ENCODE data around the gene RAD23B.

Gene RAD23B

GRCh38 chr9:107281922-107282667 is 984 bp upstream of the RAD23B start:
- Histone ChIP-seq H3K27ac (ENCODE audit: low read depth, low read length) (peak overlapping the region; percentile 84), H3K27me3 (ENCODE audit: control insufficient read depth in 1 of 2, insufficient read depth in 2 of 2, low read length in 2 of 2) (no peaks in the 10 kb centered on the region), H3K9ac (ENCODE audit: low read length) (peak overlapping the region; percentile 80), H3K9me3 (ENCODE audit: low read length) (no peaks in the 10 kb centered on the region), H3K36me3 (ENCODE audit: insufficient read depth, low read length) (no peaks in the 10 kb centered on the region), H3K4me1 (ENCODE audit: insufficient read depth, low read length) (peaks cover 28% of the 10 kb centered on the region), H3K4me3 (ENCODE audit: low read depth in 1 of 2, low read length in 2 of 2) (peak overlapping the region; percentile 49 to 57)

DNA sequence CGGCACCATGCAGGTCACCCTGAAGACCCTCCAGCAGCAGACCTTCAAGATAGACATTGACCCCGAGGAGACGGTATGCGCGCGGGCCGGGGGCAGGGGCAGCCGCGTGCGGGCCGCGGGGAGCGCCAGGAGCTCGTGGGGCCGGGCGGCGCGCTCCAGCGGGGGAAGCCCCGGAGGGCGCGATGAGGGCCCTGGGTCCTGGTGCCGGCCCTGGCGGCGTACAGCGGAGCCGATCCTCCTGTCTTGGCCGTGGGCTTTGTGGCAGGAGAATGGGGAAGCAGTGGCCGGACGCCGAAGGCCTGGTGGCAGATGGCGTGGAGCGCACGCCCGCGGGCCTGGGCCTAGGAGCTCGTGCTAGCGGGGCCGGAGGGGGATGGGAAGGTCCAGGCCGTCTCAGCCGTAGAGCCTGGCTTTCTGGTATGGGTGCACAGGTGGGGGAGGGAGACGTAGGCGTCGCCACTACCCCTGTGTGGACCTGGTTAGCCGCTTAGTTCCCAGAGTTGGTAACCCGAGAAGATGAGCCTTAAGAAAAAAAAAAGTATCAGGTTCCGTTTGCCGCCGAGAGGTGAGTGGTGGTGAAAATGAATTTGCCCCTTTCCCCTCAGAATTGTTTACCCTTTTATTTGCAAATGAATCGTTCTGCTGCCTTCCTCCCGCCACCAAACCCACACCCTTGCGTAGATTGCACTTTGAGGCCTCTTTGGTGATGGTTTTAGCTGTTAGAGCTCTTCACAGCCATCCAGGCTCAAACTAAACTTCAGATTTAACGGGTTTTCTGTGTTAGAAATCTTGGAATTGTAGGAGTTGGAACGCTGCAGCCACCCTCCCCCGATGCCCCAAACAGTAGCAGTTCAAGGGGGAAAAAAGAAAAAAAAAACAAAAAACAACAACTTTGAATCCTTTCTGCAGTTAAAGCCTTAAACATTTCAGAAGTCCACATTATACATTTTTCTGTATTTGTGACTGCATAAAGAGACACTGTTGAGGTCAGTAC is 841 bp downstream of the RAD23B start:
- H3K9me3 ChIP-seq (ENCODE audit: low read length): no peaks in the 10 kb centered on the region
- peak overlapping the region; percentile 82 for H3K27ac ChIP-seq (ENCODE audit: low read depth, low read length)
- H3K4me3 ChIP-seq (ENCODE audit: low read depth in 1 of 2, low read length in 2 of 2): peak overlapping the region; percentile 66 to 95
- H3K4me1 ChIP-seq (ENCODE audit: insufficient read depth, low read length): peaks cover 37% of the 10 kb centered on the region
- no peaks in the 10 kb centered on the region for H3K36me3 ChIP-seq (ENCODE audit: insufficient read depth, low read length)
- peak overlapping the region; percentile 83 for H3K9ac ChIP-seq (ENCODE audit: low read length)
- H3K27me3 ChIP-seq (ENCODE audit: control insufficient read depth in 1 of 2, insufficient read depth in 2 of 2, low read length in 2 of 2): no peaks in the 10 kb centered on the region

DNA sequence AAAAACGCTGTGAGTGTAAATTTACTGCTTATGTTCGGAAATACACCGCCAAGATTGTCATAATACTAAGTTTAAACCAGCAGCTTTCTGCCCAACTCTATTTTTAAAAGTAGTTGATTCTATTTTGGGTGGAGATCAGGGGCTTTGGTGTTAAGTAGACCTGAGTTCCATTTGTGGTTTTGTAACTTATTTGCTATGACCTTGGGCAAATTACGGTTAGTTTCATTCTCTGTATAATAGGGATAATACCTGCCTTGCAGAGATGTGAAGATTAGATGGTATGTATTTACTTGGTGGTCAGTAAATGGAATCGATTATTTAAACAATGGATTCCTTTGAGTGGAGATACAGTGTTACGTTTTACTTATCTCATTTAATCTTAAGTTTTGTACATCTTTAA is 1.6 kb downstream of the RAD23B start:
- peaks cover 38% of the 10 kb centered on the region for H3K4me1 ChIP-seq (ENCODE audit: insufficient read depth, low read length)
- H3K36me3 ChIP-seq (ENCODE audit: insufficient read depth, low read length): no peaks in the 10 kb centered on the region
- H3K27me3 ChIP-seq (ENCODE audit: control insufficient read depth in 1 of 2, insufficient read depth in 2 of 2, low read length in 2 of 2): no peaks in the 10 kb centered on the region
- H3K9me3 ChIP-seq (ENCODE audit: low read length): no peaks in the 10 kb centered on the region
- peak overlapping the region; percentile 82 for H3K27ac ChIP-seq (ENCODE audit: low read depth, low read length)
- H3K9ac ChIP-seq (ENCODE audit: low read length): peak overlapping the region; percentile 83
- H3K4me3 ChIP-seq (ENCODE audit: low read depth in 1 of 2, low read length in 2 of 2): peak overlapping the region; percentile 66 to 95

DNA sequence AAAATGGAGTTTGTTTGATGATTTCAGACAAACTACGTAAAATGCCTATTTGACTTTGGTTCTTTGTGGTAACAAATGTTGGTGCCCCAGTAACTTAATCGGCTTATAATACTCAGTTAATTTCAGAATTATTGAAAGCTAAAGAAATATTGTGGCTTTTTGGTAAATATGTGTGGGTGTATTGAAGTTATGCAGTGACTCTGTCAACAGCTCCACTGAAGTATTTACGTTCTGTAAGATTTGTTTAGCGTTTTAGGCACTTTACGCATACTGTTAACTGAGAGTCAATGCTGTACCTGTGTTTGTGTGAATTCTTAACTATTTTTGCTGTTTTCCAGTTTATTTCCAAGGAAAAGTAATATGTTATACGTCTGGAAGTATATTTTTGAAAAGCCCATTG is 2.2 kb downstream of the RAD23B start:
- H3K9me3 ChIP-seq (ENCODE audit: low read length): no peaks in the 10 kb centered on the region
- H3K4me1 ChIP-seq (ENCODE audit: insufficient read depth, low read length): peaks cover 44% of the 10 kb centered on the region
- H3K36me3 ChIP-seq (ENCODE audit: insufficient read depth, low read length): no peaks in the 10 kb centered on the region
- peak overlapping the region; percentile 83 for H3K9ac ChIP-seq (ENCODE audit: low read length)
- no peak overlapping the region for H3K27ac ChIP-seq (ENCODE audit: low read depth, low read length)
- peak overlapping the region in 1 of 2 donors; percentile 95 for H3K4me3 ChIP-seq (ENCODE audit: low read depth in 1 of 2, low read length in 2 of 2)
- H3K27me3 ChIP-seq (ENCODE audit: control insufficient read depth in 1 of 2, insufficient read depth in 2 of 2, low read length in 2 of 2): no peaks in the 10 kb centered on the region

GRCh38 chr9:107286057-107286456 is 3.0 kb downstream of the RAD23B start:
- no peaks in the 10 kb centered on the region for H3K9me3 ChIP-seq (ENCODE audit: low read length)
- H3K9ac ChIP-seq (ENCODE audit: low read length): no peak overlapping the region
- H3K36me3 ChIP-seq (ENCODE audit: insufficient read depth, low read length): no peaks in the 10 kb centered on the region
- H3K4me1 ChIP-seq (ENCODE audit: insufficient read depth, low read length): peaks cover 50% of the 10 kb centered on the region
- no peaks in the 10 kb centered on the region for H3K27me3 ChIP-seq (ENCODE audit: control insufficient read depth in 1 of 2, insufficient read depth in 2 of 2, low read length in 2 of 2)
- H3K4me3 ChIP-seq (ENCODE audit: low read depth in 1 of 2, low read length in 2 of 2): peak overlapping the region in 1 of 2 donors; percentile 21
- H3K27ac ChIP-seq (ENCODE audit: low read depth, low read length): no peak overlapping the region

DNA sequence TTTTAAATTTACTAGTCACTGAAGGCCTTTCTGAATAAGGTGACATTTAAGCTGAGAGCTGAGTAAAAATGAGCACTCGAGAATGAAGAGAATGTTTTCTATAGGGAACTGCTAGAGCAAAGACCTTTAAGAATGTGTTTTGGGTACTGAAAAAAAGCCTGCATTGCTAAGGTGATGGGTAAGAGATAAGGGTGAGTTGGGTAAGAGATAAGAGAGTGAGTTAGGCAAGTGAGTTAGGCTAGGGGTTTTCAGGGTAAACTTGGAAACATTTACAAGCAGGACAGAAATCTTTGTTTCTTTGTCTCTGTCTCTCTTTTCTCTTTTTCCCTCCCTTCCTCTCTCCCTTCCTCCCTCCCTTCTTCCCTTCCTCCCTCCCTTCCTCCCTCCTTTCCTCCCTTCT is 5.6 kb downstream of the RAD23B start:
- Histone ChIP-seq H3K4me1 (ENCODE audit: insufficient read depth, low read length) (peaks cover 56% of the 10 kb centered on the region), H3K27ac (ENCODE audit: low read depth, low read length) (no peak overlapping the region)

GRCh38 chr9:107290619-107291018 is 7.5 kb downstream of the RAD23B start:
- Histone ChIP-seq H3K9me3 (ENCODE audit: low read length) (no peaks in the 10 kb centered on the region), H3K9ac (ENCODE audit: low read length) (no peak overlapping the region), H3K36me3 (ENCODE audit: insufficient read depth, low read length) (no peaks in the 10 kb centered on the region), H3K4me1 (ENCODE audit: insufficient read depth, low read length) (peaks cover 60% of the 10 kb centered on the region), H3K27me3 (ENCODE audit: control insufficient read depth in 1 of 2, insufficient read depth in 2 of 2, low read length in 2 of 2) (no peaks in the 10 kb centered on the region), H3K27ac (ENCODE audit: low read depth, low read length) (no peak overlapping the region), H3K4me3 (ENCODE audit: low read depth in 1 of 2, low read length in 2 of 2) (no peak overlapping the region)

More for the DNA sequence above, 5.6 kb downstream of the RAD23B start:
- H3K4me3 ChIP-seq (ENCODE audit: low read depth in 1 of 2, low read length in 2 of 2): no peak overlapping the region
- H3K9me3 ChIP-seq (ENCODE audit: low read length): no peaks in the 10 kb centered on the region
- no peak overlapping the region for H3K9ac ChIP-seq (ENCODE audit: low read length)
- no peaks in the 10 kb centered on the region for H3K27me3 ChIP-seq (ENCODE audit: control insufficient read depth in 1 of 2, insufficient read depth in 2 of 2, low read length in 2 of 2)
- H3K36me3 ChIP-seq (ENCODE audit: insufficient read depth, low read length): no peaks in the 10 kb centered on the region

DNA sequence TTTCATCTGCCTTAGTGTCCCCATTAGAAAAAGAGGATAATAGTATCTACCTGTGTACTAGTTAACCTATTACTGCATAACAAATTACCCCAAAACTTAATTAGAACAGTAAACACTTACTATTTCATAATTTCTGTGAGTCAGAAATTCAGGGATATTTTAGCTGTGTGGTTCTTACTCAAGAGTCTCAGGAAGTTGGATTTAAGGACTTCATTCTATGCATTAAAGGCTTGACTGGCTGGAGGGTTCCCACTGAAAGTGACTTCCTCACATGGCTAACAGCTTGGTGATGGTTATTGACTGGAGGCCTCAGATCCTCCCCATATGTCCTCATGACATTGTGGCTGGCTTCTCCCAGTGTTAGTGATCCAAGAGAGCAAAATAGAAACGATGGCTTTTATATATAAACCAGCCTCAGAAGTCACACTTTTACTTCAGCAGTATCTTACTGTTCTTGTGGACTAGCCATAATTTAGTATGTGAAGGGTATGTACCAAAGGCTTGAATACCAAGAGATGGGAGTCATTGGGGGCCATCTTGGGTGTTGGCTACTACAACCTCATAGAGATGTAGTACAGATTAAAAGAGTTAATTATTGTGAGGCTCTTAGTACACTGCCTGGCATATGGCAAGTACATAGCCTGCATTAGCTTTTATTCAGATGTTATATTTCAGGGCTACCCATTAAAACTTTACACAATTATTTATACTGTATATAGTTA is 9.9 kb downstream of the RAD23B start:
- no peaks in the 10 kb centered on the region for H3K27me3 ChIP-seq (ENCODE audit: control insufficient read depth in 1 of 2, insufficient read depth in 2 of 2, low read length in 2 of 2)
- no peaks in the 10 kb centered on the region for H3K9me3 ChIP-seq (ENCODE audit: low read length)
- H3K9ac ChIP-seq (ENCODE audit: low read length): no peak overlapping the region
- H3K36me3 ChIP-seq (ENCODE audit: insufficient read depth, low read length): no peaks in the 10 kb centered on the region
- peaks cover 50% of the 10 kb centered on the region for H3K4me1 ChIP-seq (ENCODE audit: insufficient read depth, low read length)
- H3K4me3 ChIP-seq (ENCODE audit: low read depth in 1 of 2, low read length in 2 of 2): no peak overlapping the region
- no peak overlapping the region for H3K27ac ChIP-seq (ENCODE audit: low read depth, low read length)

DNA sequence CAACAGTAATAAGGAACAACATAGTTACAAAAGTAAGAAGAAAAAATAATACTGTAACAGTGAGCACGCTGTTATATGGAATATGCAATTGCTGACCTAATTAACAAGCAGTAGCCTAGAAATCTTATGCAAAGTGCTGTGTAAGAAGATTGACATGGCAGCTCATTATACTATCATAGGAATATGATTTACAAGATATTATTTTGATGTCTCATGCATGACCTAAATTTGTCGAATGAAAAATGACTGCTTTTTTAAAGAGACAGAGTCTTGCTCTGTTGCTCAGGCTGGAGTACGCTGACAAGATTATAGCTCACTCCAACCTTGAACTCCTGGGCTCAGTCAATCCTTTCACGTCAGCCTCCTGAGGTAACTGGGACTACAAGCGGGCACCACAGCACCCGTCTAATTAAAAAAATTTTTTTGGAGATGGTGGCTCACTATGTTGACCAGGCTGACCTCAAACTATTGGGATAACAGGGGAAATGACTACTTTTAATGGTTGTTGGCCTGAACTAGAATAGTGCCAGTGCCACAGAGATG is 10.5 kb downstream of the RAD23B start:
- no peak overlapping the region for H3K27ac ChIP-seq (ENCODE audit: low read depth, low read length)
- no peak overlapping the region for H3K9ac ChIP-seq (ENCODE audit: low read length)
- no peaks in the 10 kb centered on the region for H3K27me3 ChIP-seq (ENCODE audit: control insufficient read depth in 1 of 2, insufficient read depth in 2 of 2, low read length in 2 of 2)
- H3K4me3 ChIP-seq (ENCODE audit: low read depth in 1 of 2, low read length in 2 of 2): no peak overlapping the region
- no peaks in the 10 kb centered on the region for H3K9me3 ChIP-seq (ENCODE audit: low read length)
- peaks cover 44% of the 10 kb centered on the region for H3K4me1 ChIP-seq (ENCODE audit: insufficient read depth, low read length)
- H3K36me3 ChIP-seq (ENCODE audit: insufficient read depth, low read length): no peaks in the 10 kb centered on the region

- H3K9me3 ChIP-seq (ENCODE audit: low read length): no peaks in the 10 kb centered on the region
- no peak overlapping the region for H3K9ac ChIP-seq (ENCODE audit: low read length)
- no peak overlapping the region for H3K27ac ChIP-seq (ENCODE audit: low read depth, low read length)
- H3K4me3 ChIP-seq (ENCODE audit: low read depth in 1 of 2, low read length in 2 of 2): no peak overlapping the region
- peaks cover 51% of the 10 kb centered on the region for H3K4me1 ChIP-seq (ENCODE audit: insufficient read depth, low read length)
- H3K27me3 ChIP-seq (ENCODE audit: control insufficient read depth in 1 of 2, insufficient read depth in 2 of 2, low read length in 2 of 2): no peaks in the 10 kb centered on the region
- H3K36me3 ChIP-seq (ENCODE audit: insufficient read depth, low read length): no peaks in the 10 kb centered on the region
Measured at GRCh38 chr9:107294756-107295155, 11.7 kb downstream of the RAD23B start.

DNA sequence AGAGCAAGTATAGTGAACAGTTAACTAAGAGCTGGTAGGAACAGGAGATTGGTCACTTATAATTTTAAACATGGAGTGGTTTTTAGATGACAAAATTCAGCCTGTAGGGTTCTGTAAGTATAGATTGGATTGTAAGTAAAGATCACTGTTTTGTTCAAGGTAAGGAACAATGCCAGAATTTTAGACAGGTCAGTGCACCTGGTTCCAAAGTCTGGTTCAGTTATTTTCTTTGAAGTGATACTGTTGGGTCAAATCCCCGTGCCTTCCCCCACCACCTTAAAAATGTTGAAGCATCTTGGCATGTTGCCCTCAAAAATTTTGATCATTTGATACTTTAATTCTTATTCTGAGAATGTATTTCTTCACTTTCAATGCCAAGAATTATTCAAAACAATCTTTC is 12.9 kb downstream of the RAD23B start:
- peaks cover 43% of the 10 kb centered on the region for H3K4me1 ChIP-seq (ENCODE audit: insufficient read depth, low read length)
- no peak overlapping the region for H3K27ac ChIP-seq (ENCODE audit: low read depth, low read length)
- H3K36me3 ChIP-seq (ENCODE audit: insufficient read depth, low read length): no peaks in the 10 kb centered on the region
- H3K27me3 ChIP-seq (ENCODE audit: control insufficient read depth in 1 of 2, insufficient read depth in 2 of 2, low read length in 2 of 2): no peaks in the 10 kb centered on the region
- no peak overlapping the region for H3K9ac ChIP-seq (ENCODE audit: low read length)
- no peaks in the 10 kb centered on the region for H3K9me3 ChIP-seq (ENCODE audit: low read length)
- no peak overlapping the region for H3K4me3 ChIP-seq (ENCODE audit: low read depth in 1 of 2, low read length in 2 of 2)

Data from muscle layer of colon (tissue), 2 donors.